Suprapubic skin (tissue), 4 donors: ENCODE results near the gene LIN37.

Source experiments
- EP300 ChIP-seq: sonication (generic); formaldehyde crosslinking; IDR thresholded peaks from one replicate; pipeline ENCODE4 v1.6.1; 2017; ENCODE audit warnings: antibody characterized with exemption
- POLR2A ChIP-seq, 2 donors: fragments of 450-650 bp; IDR thresholded peaks; one replicate each; pipeline ENCODE4 v1.6.1; 2017; ENCODE audit warnings: antibody characterized with exemption in 2 of 2, mild to moderate bottlenecking in 2 of 2, moderate library complexity in 2 of 2
- POLR2AphosphoS5 ChIP-seq, 3 donors: sonication (generic); formaldehyde crosslinking; IDR thresholded peaks; one replicate each; pipeline ENCODE4 v1.6.1; 2017; ENCODE audit warnings: antibody characterized with exemption in 3 of 3
- TF ChIP-seq, protein P1 (sequence below), 2 donors: fragments of 200-600 bp in 1 of 2; fragments of 450-650 bp in 1 of 2; sonication (generic) in 1 of 2; IDR thresholded peaks; one replicate each; pipeline ENCODE4 v1.5.1; 2016 to 2019; ENCODE audit warnings: antibody characterized with exemption in 2 of 2, mild to moderate bottlenecking in 1 of 2, moderate library complexity in 1 of 2

DNA sequence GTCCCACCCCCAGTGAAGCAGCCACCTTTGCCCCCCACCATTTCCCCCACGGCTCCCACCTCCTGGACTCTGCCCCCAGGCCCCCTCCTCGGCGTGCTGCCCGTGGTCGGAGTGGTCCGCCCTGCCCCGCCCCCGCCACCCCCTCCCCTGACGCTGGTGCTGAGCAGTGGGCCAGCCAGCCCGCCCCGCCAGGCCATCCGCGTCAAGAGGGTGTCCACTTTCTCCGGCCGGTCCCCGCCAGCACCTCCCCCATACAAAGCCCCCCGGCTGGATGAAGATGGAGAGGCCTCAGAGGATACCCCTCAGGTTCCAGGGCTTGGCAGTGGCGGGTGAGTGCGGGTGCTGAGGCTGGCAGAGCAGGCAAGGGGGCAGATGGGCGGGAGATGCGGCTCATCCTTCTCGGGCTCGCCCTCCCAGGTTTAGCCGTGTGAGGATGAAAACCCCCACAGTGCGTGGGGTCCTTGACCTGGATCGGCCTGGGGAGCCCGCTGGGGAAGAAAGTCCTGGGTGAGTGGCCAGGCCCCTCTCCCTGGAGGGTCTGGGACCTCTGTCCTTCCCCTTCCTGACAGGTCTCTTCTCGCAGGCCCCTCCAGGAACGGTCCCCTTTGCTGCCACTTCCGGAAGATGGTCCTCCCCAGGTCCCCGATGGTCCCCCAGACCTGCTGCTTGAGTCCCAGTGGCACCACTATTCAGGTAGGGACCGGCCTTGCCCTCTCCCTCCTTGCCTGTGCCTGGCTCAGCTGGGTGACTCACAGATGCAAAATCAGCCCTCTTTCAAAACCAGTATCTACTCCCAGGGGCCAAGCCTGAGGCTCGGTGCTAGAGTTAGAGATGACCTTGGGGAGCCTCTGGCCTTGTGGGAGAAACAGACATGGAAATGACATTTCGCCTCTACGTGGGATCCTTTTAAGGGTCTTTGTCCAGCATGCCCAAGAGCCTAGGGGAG is 14.9 kb upstream of the LIN37 start:
- TF ChIP-seq, protein P1, sequence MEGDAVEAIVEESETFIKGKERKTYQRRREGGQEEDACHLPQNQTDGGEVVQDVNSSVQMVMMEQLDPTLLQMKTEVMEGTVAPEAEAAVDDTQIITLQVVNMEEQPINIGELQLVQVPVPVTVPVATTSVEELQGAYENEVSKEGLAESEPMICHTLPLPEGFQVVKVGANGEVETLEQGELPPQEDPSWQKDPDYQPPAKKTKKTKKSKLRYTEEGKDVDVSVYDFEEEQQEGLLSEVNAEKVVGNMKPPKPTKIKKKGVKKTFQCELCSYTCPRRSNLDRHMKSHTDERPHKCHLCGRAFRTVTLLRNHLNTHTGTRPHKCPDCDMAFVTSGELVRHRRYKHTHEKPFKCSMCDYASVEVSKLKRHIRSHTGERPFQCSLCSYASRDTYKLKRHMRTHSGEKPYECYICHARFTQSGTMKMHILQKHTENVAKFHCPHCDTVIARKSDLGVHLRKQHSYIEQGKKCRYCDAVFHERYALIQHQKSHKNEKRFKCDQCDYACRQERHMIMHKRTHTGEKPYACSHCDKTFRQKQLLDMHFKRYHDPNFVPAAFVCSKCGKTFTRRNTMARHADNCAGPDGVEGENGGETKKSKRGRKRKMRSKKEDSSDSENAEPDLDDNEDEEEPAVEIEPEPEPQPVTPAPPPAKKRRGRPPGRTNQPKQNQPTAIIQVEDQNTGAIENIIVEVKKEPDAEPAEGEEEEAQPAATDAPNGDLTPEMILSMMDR (IDR thresholded peaks at IDR 0.05): no peak
- TF ChIP-seq POLR2A (IDR thresholded peaks at IDR 0.05): no peak
- no peak for TF ChIP-seq POLR2AphosphoS5 (IDR thresholded peaks at IDR 0.05)
- no peak for TF ChIP-seq EP300
